NCI-H524 treated with DMSO at 0.1 percent for 48 hours (cell line): Measurements from ENCODE around the gene HEXA.
A peak's percentile ranks its signal among the peaks of the same experiment; 100 is the strongest.

ENCODE experiments used
- DNase-seq: peaks from one replicate; lab custom pipeline; 2025; lab: John Stamatoyannopoulos, UW

The HEXA gene

GRCh38 chr15:72375501-72375845, 341 bp downstream of the HEXA start:
- DNase-seq = no peak

GRCh38 chr15:72372361-72372760, 3.5 kb downstream of the HEXA start:
- no peak for DNase-seq

- no peak for DNase-seq
Measured at GRCh38 chr15:72369964-72370363, 5.8 kb downstream of the HEXA start.

GRCh38 chr15:72368899-72369298, 6.9 kb downstream of the HEXA start:
- no peak for DNase-seq

- DNase-seq = no peak
Measured at GRCh38 chr15:72368325-72368724, 7.5 kb downstream of the HEXA start.

GRCh38 chr15:72365844-72366243, 10.0 kb downstream of the HEXA start:
- no peak for DNase-seq

GRCh38 chr15:72361176-72361575, 14.6 kb downstream of the HEXA start:
- DNase-seq = no peak

- DNase-seq = no peak
Measured at GRCh38 chr15:72358650-72359171, 17.1 kb downstream of the HEXA start.

GRCh38 chr15:72358121-72358520, 17.7 kb downstream of the HEXA start:
- DNase-seq = no peak

- DNase-seq = no peak
Measured at GRCh38 chr15:72354496-72354895, 21.3 kb downstream of the HEXA start.

- no peak for DNase-seq
Measured at GRCh38 chr15:72353266-72353665, 22.5 kb downstream of the HEXA start.

GRCh38 chr15:72345806-72346205, 30.0 kb downstream of the HEXA start:
- DNase-seq = no peak

- no peak for DNase-seq
Measured at GRCh38 chr15:72345280-72345679, 30.5 kb downstream of the HEXA start.

GRCh38 chr15:72344602-72345001, 31.2 kb downstream of the HEXA start:
- no peak for DNase-seq

GRCh38 chr15:72342385-72342784, 33.4 kb downstream of the HEXA start:
- peak; percentile 36 for DNase-seq

GRCh38 chr15:72341361-72341760, 34.5 kb downstream of the HEXA start:
- DNase-seq = no peak

GRCh38 chr15:72340366-72340765, 35.4 kb downstream of the HEXA start:
- DNase-seq = no peak

- DNase-seq = peak; percentile 7
Measured at GRCh38 chr15:72339777-72340177, 36.0 kb downstream of the HEXA start.

- no peak for DNase-seq
Measured at GRCh38 chr15:72338617-72339321, 37.0 kb downstream of the HEXA start.

GRCh38 chr15:72338148-72338547, 37.7 kb downstream of the HEXA start:
- no peak for DNase-seq

- DNase-seq = no peak
Measured at GRCh38 chr15:72334842-72335241, 41.0 kb downstream of the HEXA start.

GRCh38 chr15:72331021-72331420, 44.8 kb downstream of the HEXA start:
- no peak for DNase-seq

GRCh38 chr15:72323752-72324151, 52.1 kb downstream of the HEXA start:
- DNase-seq = no peak

- peak; percentile 87 for DNase-seq
Measured at GRCh38 chr15:72319985-72320671, 55.7 kb downstream of the HEXA start, which contains the start of gene CELF6. Gene CELF6 (minus strand): TSS chr15:72320157. CDS start chr15:72319874, 283 bp downstream.
